Measurements from ENCODE around the gene RNF123.

Gene RNF123

GRCh38 chr3:49652903-49653415 is 36.4 kb upstream of the RNF123 start:
- DNase-seq (ENCODE audit: low read depth): no peak
- no peak for TF ChIP-seq CTCF (IDR thresholded peaks at IDR 0.05; ENCODE audit: low read length, missing control alignments)
- H3K4me3 ChIP-seq (replicated peaks; ENCODE audit: low read depth, low read length): no peak overlapping the region

GRCh38 chr3:49653621-49654020 is 35.7 kb upstream of the RNF123 start:
- H3K4me3 ChIP-seq (replicated peaks; ENCODE audit: low read depth, low read length): no peak overlapping the region
- no peak for TF ChIP-seq CTCF (IDR thresholded peaks at IDR 0.05; ENCODE audit: low read length, missing control alignments)
- DNase-seq (ENCODE audit: low read depth): no peak

GRCh38 chr3:49654176-49654825 is 35.1 kb upstream of the RNF123 start:
- no peak for TF ChIP-seq CTCF (IDR thresholded peaks at IDR 0.05; ENCODE audit: low read length, missing control alignments)
- no peak overlapping the region for H3K4me3 ChIP-seq (replicated peaks; ENCODE audit: low read depth, low read length)
- no peak for DNase-seq (ENCODE audit: low read depth)

- no peak for TF ChIP-seq CTCF (IDR thresholded peaks at IDR 0.05; ENCODE audit: low read length, missing control alignments)
- H3K4me3 ChIP-seq (replicated peaks; ENCODE audit: low read depth, low read length): no peak overlapping the region
- no peak for DNase-seq (ENCODE audit: low read depth)
Observed at GRCh38 chr3:49654955-49655556, 34.3 kb upstream of the RNF123 start.

- no peak for DNase-seq (ENCODE audit: low read depth)
- no peak overlapping the region for H3K4me3 ChIP-seq (replicated peaks; ENCODE audit: low read depth, low read length)
- TF ChIP-seq CTCF (IDR thresholded peaks at IDR 0.05; ENCODE audit: low read length, missing control alignments): no peak
Observed at GRCh38 chr3:49655731-49656285, 33.5 kb upstream of the RNF123 start.

GRCh38 chr3:49656541-49657112 is 32.7 kb upstream of the RNF123 start:
- TF ChIP-seq CTCF (IDR thresholded peaks at IDR 0.05; ENCODE audit: low read length, missing control alignments): peak; percentile 22
- peak; percentile 14 for DNase-seq (ENCODE audit: low read depth)
- no peak overlapping the region for H3K4me3 ChIP-seq (replicated peaks; ENCODE audit: low read depth, low read length)
